22Rv1 (cell line): Measurements from ENCODE around the gene ERC1.

Experiments used
- H3K27ac ChIP-seq: fragments of 450-650 bp; 2 replicates; pipeline ENCODE4 v1.5.1; 2017
- CTCF ChIP-seq: fragments of 450-650 bp; IDR thresholded peaks from 2 replicates; pipeline ENCODE4 v1.5.1; 2017; ENCODE audit warnings: mild to moderate bottlenecking
- ZFX ChIP-seq: fragments of 450-650 bp; IDR thresholded peaks from 2 replicates; pipeline ENCODE4 v1.6.1; 2017; ENCODE audit warnings: antibody characterized with exemption, borderline replicate concordance

Gene ERC1

GRCh38 chr12:1344245-1344644, 353.2 kb downstream of the ERC1 start:
- TF ChIP-seq CTCF = no peak
- H3K27ac ChIP-seq = no peak overlapping the region

GRCh38 chr12:1346126-1346525, 355.1 kb downstream of the ERC1 start:
- TF ChIP-seq CTCF (no peak), ZFX (no peak)
- no peak overlapping the region for H3K27ac ChIP-seq

GRCh38 chr12:1347294-1347693, 356.3 kb downstream of the ERC1 start:
- no peak for TF ChIP-seq ZFX
- no peak for TF ChIP-seq CTCF
- no peak overlapping the region for H3K27ac ChIP-seq

- TF ChIP-seq ZFX (no peak), CTCF (no peak)
- no peak overlapping the region for H3K27ac ChIP-seq
Observed at GRCh38 chr12:1348606-1349005, 357.6 kb downstream of the ERC1 start.

- H3K27ac ChIP-seq = peak overlapping the region; percentile 60
- TF ChIP-seq CTCF = no peak
- TF ChIP-seq ZFX = no peak
Observed at GRCh38 chr12:1350055-1350933, 359.3 kb downstream of the ERC1 start.

GRCh38 chr12:1350934-1351240, 359.9 kb downstream of the ERC1 start:
- TF ChIP-seq CTCF (no peak), ZFX (no peak)
- H3K27ac ChIP-seq = peak overlapping the region; percentile 60

GRCh38 chr12:1351926-1352325, 360.9 kb downstream of the ERC1 start:
- TF ChIP-seq CTCF (no peak), ZFX (no peak)
- no peak overlapping the region for H3K27ac ChIP-seq
